HepG2 (cell line): Measurements from ENCODE around the gene BCAS3. TPM values are rescaled to one million over a fixed set of nuclear protein-coding genes. Genes with fewer than 3 reads are reported as not detected.

Experiments
- HNF1A ChIP-seq, 2 experiments: sonication (generic) in 1 of 2; formaldehyde crosslinking in 1 of 2; IDR thresholded peaks; 2 replicates each; pipeline versions ENCODE4 v1.4.0 to v1.6.1; 2016 to 2020; ENCODE audit warnings: borderline replicate concordance in 1 of 2, low read depth in 1 of 2, mild to moderate bottlenecking in 1 of 2, missing genetic modification reagents in 1 of 2
- JUNB ChIP-seq: sonication (generic); formaldehyde crosslinking; IDR thresholded peaks from 2 replicates; pipeline ENCODE4 v1.8.0; 2022; ENCODE audit warnings: missing genetic modification reagents, mild to moderate bottlenecking, borderline replicate concordance
- NONO ChIP-seq, 2 experiments: fragments of 450-650 bp in 1 of 2; sonication (generic) in 1 of 2; formaldehyde crosslinking in 1 of 2; IDR thresholded peaks in 1 of 2; conservative IDR thresholded peaks in 1 of 2; 2 replicates each; pipeline versions ENCODE4 v1.6.1 to v1.8.0; 2017 to 2022; ENCODE audit warnings: mild to moderate bottlenecking in 1 of 2, missing genetic modification reagents in 1 of 2, moderate library complexity in 1 of 2
- PTBP1 ChIP-seq: fragments of 200-400 bp; formaldehyde crosslinking; IDR thresholded peaks from 2 replicates; pipeline ENCODE4 v1.6.1; 2018; ENCODE audit warnings: low read length, low read depth; ENCODE audit not compliant: poor library complexity, severe bottlenecking
- RFX3 ChIP-seq: IDR thresholded peaks from 2 replicates; pipeline ENCODE4 v1.6.1; 2016; ENCODE audit warnings: missing biosample characterization, missing genetic modification reagents
- SP5 ChIP-seq: IDR thresholded peaks from 2 replicates; pipeline ENCODE4 v1.6.1; 2016; ENCODE audit warnings: low read depth, borderline replicate concordance
- TERF1 ChIP-seq: sonication (generic); formaldehyde crosslinking; IDR thresholded peaks from 2 replicates; pipeline ENCODE4 v1.8.0; 2022; ENCODE audit warnings: mild to moderate bottlenecking, missing genetic modification reagents, moderate library complexity
- ZBTB33 ChIP-seq: sonication (generic); formaldehyde crosslinking; IDR thresholded peaks from 2 replicates; pipeline ENCODE4 v1.4.0; 2020; ENCODE audit warnings: missing genetic modification reagents
- ZNF572 ChIP-seq: sonication (generic); formaldehyde crosslinking; IDR thresholded peaks from 2 replicates; pipeline ENCODE4 v1.5.1; 2020; ENCODE audit warnings: mild to moderate bottlenecking, missing genetic modification reagents
- ZNF607 ChIP-seq: sonication (generic); formaldehyde crosslinking; IDR thresholded peaks from 2 replicates; pipeline ENCODE4 v1.5.1; 2020; ENCODE audit warnings: missing genetic modification reagents, mild to moderate bottlenecking, borderline replicate concordance
- ZNF646 ChIP-seq: sonication (generic); formaldehyde crosslinking; IDR thresholded peaks from 2 replicates; pipeline ENCODE4 v1.9.0; 2021; ENCODE audit warnings: mild to moderate bottlenecking, missing genetic modification reagents
- polyA plus RNA-seq, 8 experiments: library from polyadenylated mRNA; depleted of rRNA in 3 of 8; stranded (reverse) in 7 of 8; unstranded in 1 of 8; fragments of >200 nt; fragmentation: Illumina TruSeq in 4 of 8; extraction: Trizol in 4 of 8; gene quantifications; 2 replicates each; pipeline versions ENCODE4 v1.2.1 to v1.2.3, GENCODE V29; 2011 to 2016; ENCODE audit warnings: low read depth in 4 of 8, missing spikeins in 1 of 8, mixed read lengths in 1 of 8; ENCODE audit not compliant: insufficient read depth in 1 of 8
- total RNA-seq, 5 experiments: library from RNA; depleted of rRNA; stranded (reverse); fragments of >200 nt; fragmentation: Illumina TruSeq; extraction: Trizol; gene quantifications; 2 replicates each; pipeline ENCODE4 v1.2.3, GENCODE V29; 2016; ENCODE audit warnings: low read depth in 1 of 5

BCAS3 gene
- total and polyA plus RNA-seq, 2 of the 13 experiments (the other 11 are each of a cell fraction or from before 2014, with no cell fraction given): 10.7 to 11.2 TPM

- TF ChIP-seq HNF1A (IDR thresholded peaks at IDR 0.05; ENCODE audit: low read depth) (peak; percentile 81), HNF1A (CRISPR knock-in tag; IDR thresholded peaks at IDR 0.05; ENCODE audit: borderline replicate concordance) (peak; percentile 85), NONO (IDR thresholded peaks at IDR 0.05) (no peak), NONO (CRISPR knock-in tag; conservative IDR thresholded peaks at IDR 0.05) (no peak), RFX3 (CRISPR knock-in tag) (no peak), ZNF607 (CRISPR knock-in tag) (no peak), ZNF646 (no peak), JUNB (CRISPR knock-in tag) (no peak), ZNF572 (CRISPR knock-in tag) (0 out of 2 replicates have a peak, but pooled peaks have one; percentile 23), PTBP1 (no peak), ZBTB33 (CRISPR knock-in tag) (no peak), TERF1 (CRISPR knock-in tag) (no peak), SP5 (CRISPR knock-in tag) (no peak)
Observed at GRCh38 chr17:61378658-61379456, 701.2 kb downstream of the BCAS3 start (continued).
